ENCODE data around the gene IGF2R.

Gene IGF2R

DNA sequence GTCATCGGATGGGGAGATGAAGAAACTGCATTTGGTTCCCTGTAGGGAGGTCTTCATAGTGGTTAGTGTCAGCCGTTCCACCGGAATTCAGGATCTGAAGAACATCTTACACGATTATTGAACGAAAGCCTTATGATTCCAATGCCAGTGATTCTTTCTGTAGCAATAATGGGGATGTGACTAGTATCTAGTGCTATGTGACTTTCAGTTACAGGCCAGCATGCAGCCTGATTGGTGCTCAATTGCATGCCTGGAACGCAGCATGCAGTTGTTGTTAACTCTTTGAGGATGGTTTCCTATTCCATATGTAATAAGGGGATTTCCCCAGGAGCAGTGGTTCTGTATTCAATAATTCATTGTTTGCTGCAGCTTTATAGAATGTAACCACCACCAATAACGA lies 81.1 kb downstream of the IGF2R start:
- no peak for DNase-seq

DNA sequence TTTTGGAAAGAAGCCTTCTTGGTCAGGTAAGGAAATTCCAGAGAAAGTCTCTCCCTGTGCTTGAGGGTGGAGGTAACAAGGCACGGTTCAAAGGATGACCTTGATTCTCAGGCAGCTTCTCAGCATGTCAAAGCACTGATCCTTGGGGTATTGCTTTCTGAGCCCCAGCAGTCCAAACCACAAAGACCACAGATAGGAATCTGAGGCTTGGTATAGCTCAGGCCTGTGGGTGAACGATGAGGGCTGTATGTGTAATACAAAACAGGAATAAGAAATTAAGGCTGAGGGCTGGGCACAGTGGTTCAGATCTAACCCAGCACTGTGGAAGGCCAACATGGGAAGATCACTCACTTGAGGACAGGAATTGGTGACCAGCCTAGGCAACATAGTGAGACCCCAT lies 82.5 kb downstream of the IGF2R start:
- DNase-seq = no peak

GRCh38 chr6:160054271-160054670 lies 85.4 kb downstream of the IGF2R start:
- DNase-seq = no peak

GRCh38 chr6:160054913-160055312 lies 86.0 kb downstream of the IGF2R start:
- DNase-seq = no peak

DNA sequence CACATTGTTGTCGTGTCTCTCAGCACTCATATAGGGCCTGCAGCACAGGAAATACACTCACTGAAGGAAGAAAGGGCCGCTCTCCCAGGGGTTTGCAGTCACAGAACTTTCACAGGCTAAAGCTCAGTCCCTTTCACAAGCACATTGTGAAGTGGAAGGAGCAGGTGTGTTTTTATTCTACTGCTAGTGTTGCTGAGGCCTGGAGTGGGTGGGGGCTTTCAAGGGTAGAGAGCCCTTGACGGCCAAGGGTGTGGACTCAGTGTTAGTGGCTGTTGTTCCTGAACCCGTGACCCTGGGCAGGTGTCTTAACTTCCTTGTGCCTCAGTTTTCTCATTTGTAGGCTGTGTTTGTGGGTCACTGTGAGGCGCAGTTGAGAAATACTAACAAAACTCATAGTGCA lies 86.5 kb downstream of the IGF2R start:
- no peak for DNase-seq

DNA sequence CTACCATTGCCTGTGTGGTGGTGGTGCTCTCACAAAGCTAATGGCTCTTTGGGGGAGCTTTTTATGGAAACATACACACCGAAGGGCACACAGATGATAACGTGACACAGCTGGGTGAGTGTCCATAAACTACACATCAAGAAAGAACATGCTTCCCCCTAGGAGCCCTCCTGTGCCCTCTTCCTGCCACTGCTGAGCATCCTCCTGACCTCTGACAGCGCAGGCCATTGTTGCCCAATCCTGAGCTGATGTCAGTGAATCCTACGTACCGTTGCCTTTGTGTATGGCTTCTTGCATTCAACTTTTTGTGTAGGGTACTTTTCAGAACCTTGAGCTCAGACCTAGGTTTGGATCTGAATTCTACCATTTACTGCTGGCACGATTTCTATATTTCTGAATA lies 86.9 kb downstream of the IGF2R start:
- DNase-seq = no peak

- DNase-seq = no peak
These were observed 88.2 kb downstream of the IGF2R start for GRCh38 chr6:160057080-160057479.

- no peak for DNase-seq
These were observed 89.8 kb downstream of the IGF2R start for GRCh38 chr6:160058603-160059215.

- no peak for DNase-seq
These were observed 91.3 kb downstream of the IGF2R start for GRCh38 chr6:160060221-160060620.

DNA sequence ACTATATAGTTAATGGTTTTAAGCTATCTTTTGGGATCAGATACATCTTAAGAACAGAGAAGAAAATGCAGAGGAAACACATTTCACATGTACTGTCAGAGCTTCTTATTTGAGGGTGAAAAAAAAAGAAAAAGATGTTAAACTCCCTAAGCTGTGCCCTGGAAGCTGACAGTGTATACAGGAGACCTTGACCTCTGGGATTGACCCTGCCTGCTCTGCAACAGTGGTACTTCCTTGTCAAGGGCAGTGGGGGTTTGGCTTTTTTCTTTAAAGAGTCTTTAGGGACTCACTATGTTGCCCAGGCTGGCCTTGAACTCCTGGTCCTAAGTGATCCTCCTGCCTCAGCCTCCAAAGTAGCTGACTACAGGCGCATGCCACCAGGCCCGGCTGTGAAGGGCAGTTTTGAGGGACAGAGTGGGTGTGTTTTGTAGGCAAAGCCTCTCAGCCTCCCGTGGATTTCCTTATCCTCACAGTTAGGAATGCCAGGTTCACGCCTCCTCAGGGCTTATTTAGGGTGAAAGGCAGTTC lies 92.1 kb downstream of the IGF2R start:
- no peak for DNase-seq

DNA sequence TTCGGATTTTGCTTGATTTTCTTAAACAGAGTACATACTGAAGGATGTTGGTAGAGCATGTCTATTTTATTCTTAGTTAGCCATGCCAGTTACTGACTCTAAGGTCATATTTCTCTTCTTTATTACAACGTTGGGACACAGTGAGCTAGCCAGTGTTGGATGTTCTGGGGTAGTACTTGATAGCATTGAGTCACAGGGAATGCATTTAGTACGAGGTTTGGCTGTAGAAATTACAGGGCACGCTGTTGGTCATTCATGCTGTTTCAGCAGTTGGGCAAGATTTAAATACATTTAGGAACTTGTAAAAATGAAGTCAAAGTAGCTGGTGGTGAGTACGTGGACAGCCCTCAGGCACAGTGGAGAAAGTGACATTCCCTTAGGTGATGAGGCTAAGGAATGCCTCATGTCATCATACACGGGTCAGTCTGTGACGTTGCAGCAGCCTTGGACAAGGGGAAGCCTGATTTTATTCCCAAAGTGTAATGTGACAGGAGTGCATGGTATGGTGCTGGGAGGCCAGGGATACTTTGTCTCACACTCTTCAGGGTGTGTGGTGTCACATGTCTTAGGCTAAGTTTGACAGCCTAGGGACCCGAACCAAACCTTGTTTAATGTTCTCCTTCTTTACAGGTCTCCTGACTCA lies 95.0 kb downstream of the IGF2R start:
- no peak for DNase-seq

- DNase-seq = no peak
These were observed 96.3 kb downstream of the IGF2R start for GRCh38 chr6:160065200-160065599.

DNA sequence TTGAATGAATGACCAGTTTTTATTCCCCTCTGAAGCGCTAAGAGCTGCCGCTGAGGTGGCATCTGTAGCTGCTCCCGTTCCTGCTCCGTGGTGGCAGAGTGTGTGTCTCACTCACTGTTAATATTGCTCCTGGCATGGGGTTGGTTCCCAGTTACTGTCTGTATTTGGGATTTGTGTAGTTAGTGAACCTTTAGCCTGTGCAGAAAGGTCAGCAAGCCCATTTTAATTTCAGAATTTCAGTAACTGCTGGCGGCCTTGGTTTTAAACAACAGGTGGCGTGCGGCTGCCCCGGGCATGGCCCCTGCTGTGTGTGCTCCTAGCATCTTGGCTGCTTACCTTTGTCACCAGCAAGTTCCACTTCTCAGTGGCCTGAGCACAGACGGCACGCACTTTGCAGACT lies 98.7 kb downstream of the IGF2R start:
- no peak for DNase-seq

DNA sequence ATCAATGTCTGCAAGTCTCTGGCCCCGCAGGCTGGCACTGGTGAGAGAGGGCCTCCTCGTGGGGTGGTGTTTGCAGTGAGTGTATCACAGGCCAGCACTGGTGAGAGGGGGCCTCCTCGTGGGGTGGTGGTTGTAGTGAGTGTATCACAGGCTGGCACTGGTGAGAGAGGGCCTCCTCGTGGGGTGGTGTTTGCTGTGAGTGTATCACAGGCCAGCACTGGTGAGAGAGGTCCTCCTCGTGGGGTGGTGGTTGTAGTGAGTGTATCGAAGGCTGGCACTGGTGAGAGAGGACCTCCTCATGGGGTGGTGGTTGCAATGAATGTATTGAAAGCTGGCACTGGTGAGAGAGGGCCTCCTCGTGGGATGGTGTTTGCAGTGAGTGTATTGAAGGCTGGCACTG lies 99.5 kb downstream of the IGF2R start:
- no peak for DNase-seq

GRCh38 chr6:160069050-160069454 lies 100.2 kb downstream of the IGF2R start:
- no peak for DNase-seq

GRCh38 chr6:160069459-160069858 lies 100.6 kb downstream of the IGF2R start:
- no peak for DNase-seq

DNA sequence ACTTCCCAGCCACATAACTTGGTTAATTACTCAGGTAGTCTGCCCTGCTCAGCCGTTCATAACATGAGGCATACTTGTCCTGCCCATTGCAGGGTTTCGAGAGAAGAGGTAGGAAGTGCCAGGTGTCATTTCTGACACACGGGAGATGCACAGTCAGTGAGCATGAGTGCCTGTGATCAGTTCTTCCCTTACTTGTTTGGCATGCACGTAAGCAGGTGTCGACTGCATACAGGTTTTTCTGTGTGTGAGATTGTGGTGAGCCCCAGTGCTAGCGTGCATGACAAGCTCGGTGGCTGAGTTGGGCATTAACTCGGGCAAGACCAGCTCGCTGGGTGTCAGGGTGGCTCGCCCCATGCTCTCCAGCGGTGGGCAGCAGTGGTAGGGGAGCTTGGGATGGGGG lies 101.5 kb downstream of the IGF2R start:
- no peak for DNase-seq

GRCh38 chr6:160070831-160071230 lies 101.9 kb downstream of the IGF2R start:
- DNase-seq = no peak

DNA sequence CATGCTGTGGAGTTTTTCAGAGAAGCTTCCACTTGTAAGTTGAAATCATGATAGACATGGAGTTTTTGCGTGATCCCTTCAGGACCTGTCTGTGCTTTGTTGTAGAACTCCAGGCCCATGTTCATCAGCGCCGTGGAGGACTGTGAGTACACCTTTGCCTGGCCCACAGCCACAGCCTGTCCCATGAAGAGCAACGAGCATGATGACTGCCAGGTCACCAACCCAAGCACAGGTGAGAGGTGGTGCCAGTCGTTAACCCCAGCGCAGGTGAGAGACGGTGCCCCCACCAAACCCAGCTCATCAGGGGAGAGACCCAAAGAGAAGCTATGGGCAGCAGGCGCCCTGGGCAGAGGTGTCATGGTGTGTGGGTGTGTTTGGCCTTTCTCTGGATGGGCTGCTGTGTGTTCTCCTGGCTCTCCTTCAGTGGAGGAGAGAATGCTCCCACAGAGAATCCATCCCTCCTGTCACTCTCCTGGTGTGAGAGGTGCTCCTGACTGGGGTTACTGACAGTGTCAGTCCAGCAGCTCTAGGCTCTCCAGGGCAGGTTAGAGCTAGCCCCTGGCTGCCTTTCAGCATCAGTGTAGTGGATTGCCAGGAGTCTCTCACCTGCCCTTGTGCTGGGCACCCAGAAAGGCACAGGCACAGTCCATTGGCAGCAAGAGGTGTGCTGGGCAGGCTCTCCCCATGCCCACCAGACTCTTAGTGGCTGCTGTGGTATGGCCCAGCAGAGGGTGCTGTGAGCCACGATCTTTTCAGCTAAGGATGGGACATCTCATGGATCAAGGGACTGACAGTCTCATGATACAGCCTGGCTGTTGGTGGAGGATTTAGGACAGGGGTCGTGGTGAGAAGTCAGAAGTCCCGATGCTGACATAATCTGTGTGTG lies 103.2 kb downstream of the IGF2R start:
- DNase-seq = no peak

DNA sequence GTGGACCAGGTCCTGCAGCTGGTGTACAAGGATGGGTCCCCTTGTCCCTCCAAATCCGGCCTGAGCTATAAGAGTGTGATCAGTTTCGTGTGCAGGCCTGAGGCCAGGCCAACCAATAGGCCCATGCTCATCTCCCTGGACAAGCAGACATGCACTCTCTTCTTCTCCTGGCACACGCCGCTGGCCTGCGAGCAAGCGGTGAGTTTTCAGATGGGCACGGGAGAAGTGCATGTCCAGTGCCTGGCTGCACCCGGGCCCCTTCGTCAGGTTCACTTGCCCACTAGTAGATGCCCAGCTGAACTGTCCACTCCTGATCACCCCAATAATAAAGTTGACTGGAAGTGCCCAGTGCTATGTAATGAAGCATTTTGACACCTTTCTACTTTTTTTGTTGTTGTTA lies 104.4 kb downstream of the IGF2R start:
- no peak for DNase-seq

DNA sequence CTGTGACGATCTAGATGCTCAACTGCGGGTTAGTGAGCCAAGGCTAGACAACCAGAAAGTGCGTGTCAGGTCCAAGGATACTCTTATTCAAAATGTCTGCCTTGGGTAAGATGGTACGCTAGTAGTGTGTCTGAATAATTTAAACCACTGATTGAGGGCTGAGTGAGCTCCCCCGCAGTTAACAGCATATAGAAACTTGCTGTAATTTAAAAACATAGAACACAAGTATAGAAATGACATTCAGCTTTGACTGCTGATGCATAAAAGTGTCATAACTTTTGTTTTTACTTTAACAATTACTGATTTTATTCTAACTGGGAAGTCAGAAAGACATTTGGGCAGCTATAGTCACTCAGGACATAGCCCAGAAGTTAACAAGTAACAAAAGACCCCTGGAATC lies 107.1 kb downstream of the IGF2R start:
- no peak for DNase-seq

- no peak for DNase-seq
These were observed 108.1 kb downstream of the IGF2R start for GRCh38 chr6:160077024-160077423.

DNA sequence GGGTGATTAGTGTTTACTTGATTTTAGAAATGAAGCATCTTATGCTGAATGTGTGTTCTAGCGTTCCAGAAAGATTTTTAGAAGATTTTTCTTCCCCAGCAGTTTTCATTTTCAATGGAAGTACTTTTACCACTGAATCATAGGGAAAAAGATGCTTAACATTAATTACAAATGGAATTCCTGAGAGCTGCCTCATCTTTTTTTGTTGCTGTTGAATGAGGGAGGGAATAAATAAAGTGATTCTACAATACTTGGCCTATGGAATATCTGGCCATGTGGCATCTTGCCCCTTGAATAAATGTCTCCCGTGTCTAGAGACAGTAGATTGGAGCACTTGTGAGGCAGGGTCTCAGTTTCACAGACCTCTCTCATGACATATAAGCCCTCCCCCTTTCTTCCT lies 108.6 kb downstream of the IGF2R start:
- no peak for DNase-seq

Measured in activated naive CD4-positive, alpha-beta T cell treated with anti-CD3 and anti-CD28 coated beads, Interleukin-2, amount 50 U/mL, for 16 hours (primary cell).